Measurements from ENCODE around the gene DXO. TPM values are rescaled to one million over a fixed set of nuclear protein-coding genes. Genes with fewer than 3 reads are reported as not detected.
"Not testable (repeated sequence)": the region's sequence is repeated elsewhere in the genome, so short reads cannot be mapped to it uniquely, and the experiment has no call there.

The DXO gene
- total and polyA plus RNA-seq, 2 of the 4 experiments (the other 2 are of a cell fraction), result 9.3 to 21.4 TPM

- H3K27me3 ChIP-seq (ENCODE audit: control insufficient read depth, insufficient read depth, low read length); H2AK5ac ChIP-seq (ENCODE audit: low read depth, low read length); H3K4ac ChIP-seq (ENCODE audit: low read depth, low read length); H3K4me3 ChIP-seq (ENCODE audit: insufficient read depth, low read depth, low read length); H3K23ac ChIP-seq (ENCODE audit: low read depth, low read length); H4K5ac ChIP-seq (ENCODE audit: low read depth, low read length); H3K27ac ChIP-seq (ENCODE audit: insufficient read depth, low read length); CTCF ChIA-PET; H2BK5ac ChIP-seq (ENCODE audit: low read depth, low read length, poor library complexity, severe bottlenecking); H3K79me1 ChIP-seq (ENCODE audit: low read depth in 1 of 2, low read length in 2 of 2); H2BK120ac ChIP-seq (ENCODE audit: low read depth, low read length); ATAC-seq (ENCODE audit: low read depth); in situ Hi-C loops (cut with MboI; ENCODE audit: low sequenced_read_pairs); H4K8ac ChIP-seq (ENCODE audit: low read depth in 2 of 2, low read length in 2 of 2); intact Hi-C loops (cut with micrococcal nuclease); H3K4me2 ChIP-seq (ENCODE audit: low read depth, low read length); BruUV-seq (replicated peaks); H3K9ac ChIP-seq (ENCODE audit: low read depth, low read length); H4K20me1 ChIP-seq (ENCODE audit: insufficient read depth, low read length); H3K9me3 ChIP-seq (ENCODE audit: control insufficient read depth, insufficient read depth, low read length); H2BK15ac ChIP-seq (ENCODE audit: low read depth, low read length); H3K18ac ChIP-seq (ENCODE audit: low read depth, low read length); DNase-seq; H3K56ac ChIP-seq (ENCODE audit: extremely low read depth, insufficient read depth, low read length); H4K91ac ChIP-seq (ENCODE audit: insufficient read depth, low read depth, low read length); POLR2A ChIA-PET (ENCODE audit: unreplicated experiment); H2AK9ac ChIP-seq (replicated peaks; ENCODE audit: low read depth, low read length, poor library complexity); H3K14ac ChIP-seq (replicated peaks; ENCODE audit: low read depth, low read length); H3K4me1 ChIP-seq (ENCODE audit: control insufficient read depth, insufficient read depth, low read length); H2AFZ ChIP-seq (replicated peaks; ENCODE audit: low read length, poor library complexity); H2BK20ac ChIP-seq (ENCODE audit: low read depth, low read length); H3K36me3 ChIP-seq (ENCODE audit: control insufficient read depth, insufficient read depth, low read length); dilution Hi-C loops (cut with HindIII; ENCODE audit: low sequenced_read_pairs, unreplicated experiment); H3K9me1 ChIP-seq (ENCODE audit: insufficient read depth, low read length): not testable (repeated sequence)
- WGBS, 2 experiments (ENCODE audit: extremely low coverage in 2 of 2, insufficient read length in 1 of 2), result 83% methylated on average over 4 of the region's 13 CpGs; no CpG with 5 or more reads in 1 of the 2 experiments
Observed at GRCh38 chr6:32004864-32005537, 33.1 kb upstream of the DXO start.

DNA sequence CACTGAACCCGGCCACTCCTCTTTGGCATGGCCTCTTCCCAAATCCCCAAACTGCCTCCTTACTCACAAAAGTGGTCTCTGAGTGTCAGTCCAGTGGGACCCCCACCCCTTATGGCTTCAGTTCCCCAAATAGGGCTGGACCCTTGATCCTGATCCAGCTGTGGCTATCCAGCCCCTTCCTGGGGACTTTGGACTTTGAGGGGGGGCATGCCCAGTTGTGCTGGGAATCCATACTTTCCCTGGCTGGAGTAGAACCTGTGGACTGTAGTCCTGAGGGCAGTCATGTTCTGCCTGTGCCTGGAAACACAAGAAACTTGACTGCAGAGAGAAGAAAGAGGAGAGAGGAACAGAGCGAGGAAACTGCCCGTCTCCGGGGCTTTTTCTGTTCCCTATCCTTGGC is 32.5 kb upstream of the DXO start:
- H3K36me3 ChIP-seq (ENCODE audit: control insufficient read depth, insufficient read depth, low read length); DNase-seq; H3K9me1 ChIP-seq (ENCODE audit: insufficient read depth, low read length); dilution Hi-C loops (cut with HindIII; ENCODE audit: low sequenced_read_pairs, unreplicated experiment); H3K27ac ChIP-seq (ENCODE audit: insufficient read depth, low read length); H2BK15ac ChIP-seq (ENCODE audit: low read depth, low read length); H3K4me1 ChIP-seq (ENCODE audit: control insufficient read depth, insufficient read depth, low read length); H3K14ac ChIP-seq (replicated peaks; ENCODE audit: low read depth, low read length); H3K4ac ChIP-seq (ENCODE audit: low read depth, low read length); intact Hi-C loops (cut with micrococcal nuclease); H2BK20ac ChIP-seq (ENCODE audit: low read depth, low read length); H4K5ac ChIP-seq (ENCODE audit: low read depth, low read length); BruUV-seq (replicated peaks); H3K18ac ChIP-seq (ENCODE audit: low read depth, low read length); H4K91ac ChIP-seq (ENCODE audit: insufficient read depth, low read depth, low read length); H3K56ac ChIP-seq (ENCODE audit: extremely low read depth, insufficient read depth, low read length); H4K20me1 ChIP-seq (ENCODE audit: insufficient read depth, low read length); H3K4me2 ChIP-seq (ENCODE audit: low read depth, low read length); H2AK5ac ChIP-seq (ENCODE audit: low read depth, low read length); H2BK120ac ChIP-seq (ENCODE audit: low read depth, low read length); H4K8ac ChIP-seq (ENCODE audit: low read depth in 2 of 2, low read length in 2 of 2); in situ Hi-C loops (cut with MboI; ENCODE audit: low sequenced_read_pairs); H2AK9ac ChIP-seq (replicated peaks; ENCODE audit: low read depth, low read length, poor library complexity); H3K9ac ChIP-seq (ENCODE audit: low read depth, low read length); H3K27me3 ChIP-seq (ENCODE audit: control insufficient read depth, insufficient read depth, low read length); H3K9me3 ChIP-seq (ENCODE audit: control insufficient read depth, insufficient read depth, low read length); ATAC-seq (ENCODE audit: low read depth); H3K79me1 ChIP-seq (ENCODE audit: low read depth in 1 of 2, low read length in 2 of 2); POLR2A ChIA-PET (ENCODE audit: unreplicated experiment); H2AFZ ChIP-seq (replicated peaks; ENCODE audit: low read length, poor library complexity); CTCF ChIA-PET; H3K4me3 ChIP-seq (ENCODE audit: insufficient read depth, low read depth, low read length); H3K23ac ChIP-seq (ENCODE audit: low read depth, low read length); H2BK5ac ChIP-seq (ENCODE audit: low read depth, low read length, poor library complexity, severe bottlenecking): not testable (repeated sequence)
- no CpG with 5 or more reads among the region's 4 CpGs for WGBS, 2 experiments (ENCODE audit: extremely low coverage in 2 of 2, insufficient read length in 1 of 2)
